Measurements from ENCODE around the gene SFN.

- TF ChIP-seq CTCF (IDR thresholded peaks at IDR 0.05) (no peak), EP300 (IDR thresholded peaks at IDR 0.05) (no peak), POLR2A (IDR thresholded peaks at IDR 0.05) (no peak), POLR2AphosphoS5 (IDR thresholded peaks at IDR 0.05) (no peak)
Observed at GRCh38 chr1:26827106-26827604, 35.8 kb upstream of the SFN start.
